HG03103 (cell line): ENCODE measurements around the gene LACTBL1.
"Not testable (repeated sequence)": the region's sequence is repeated elsewhere in the genome, so short reads cannot be mapped to it uniquely, and the experiment has no call there.

Experiments
- ATAC-seq: cut with Tn5 transposase; IDR thresholded peaks from one replicate; pipeline ENCODE4 v1.9.1; 2021; ENCODE audit warnings: low read depth; ENCODE audit not compliant: unreplicated experiment

Gene LACTBL1

GRCh38 chr1:22949822-22950331 is 22.8 kb downstream of the LACTBL1 start:
- no peak for ATAC-seq

- not testable (repeated sequence) for ATAC-seq
Measured at GRCh38 chr1:22945171-22945570, 27.5 kb downstream of the LACTBL1 start.

GRCh38 chr1:22944346-22945055 is 28.2 kb downstream of the LACTBL1 start:
- ATAC-seq = no peak

- ATAC-seq = no peak
Measured at GRCh38 chr1:22941257-22941656, 31.4 kb downstream of the LACTBL1 start.

- no peak for ATAC-seq
Measured at GRCh38 chr1:22936681-22937080, 36.0 kb downstream of the LACTBL1 start.

- no peak for ATAC-seq
Measured at GRCh38 chr1:22935433-22935832, 37.2 kb downstream of the LACTBL1 start.

- no peak for ATAC-seq
Measured at GRCh38 chr1:22932803-22933470, 39.7 kb downstream of the LACTBL1 start.

- no peak for ATAC-seq
Measured at GRCh38 chr1:22930240-22930912, 42.3 kb downstream of the LACTBL1 start.

- no peak for ATAC-seq
Measured at GRCh38 chr1:22925111-22925510, 47.6 kb downstream of the LACTBL1 start.

GRCh38 chr1:22922640-22923039 is 50.0 kb downstream of the LACTBL1 start:
- ATAC-seq = no peak

GRCh38 chr1:22921452-22922126 is 51.1 kb downstream of the LACTBL1 start:
- ATAC-seq = no peak

- no peak for ATAC-seq
Measured at GRCh38 chr1:22920734-22921451, 51.8 kb downstream of the LACTBL1 start.

GRCh38 chr1:22920026-22920733 is 52.5 kb downstream of the LACTBL1 start:
- no peak for ATAC-seq

GRCh38 chr1:22919341-22920025 is 53.2 kb downstream of the LACTBL1 start:
- no peak for ATAC-seq

- no peak for ATAC-seq
Measured at GRCh38 chr1:22918644-22919043, 54.0 kb downstream of the LACTBL1 start.

- ATAC-seq = no peak
Measured at GRCh38 chr1:22917989-22918388, 54.7 kb downstream of the LACTBL1 start.

GRCh38 chr1:22916471-22916820 is 56.2 kb downstream of the LACTBL1 start:
- no peak for ATAC-seq

GRCh38 chr1:22915816-22916470 is 56.7 kb downstream of the LACTBL1 start:
- no peak for ATAC-seq

- no peak for ATAC-seq
Measured at GRCh38 chr1:22915231-22915630, 57.4 kb downstream of the LACTBL1 start.
